HEK293T (cell line): ENCODE measurements around the gene TIMM50.

Experiments used
- BHLHE40 ChIP-seq: fragments of 450-650 bp; IDR thresholded peaks from 2 replicates; pipeline ENCODE4 v1.6.1; 2016; ENCODE audit warnings: mild to moderate bottlenecking, moderate library complexity, borderline replicate concordance
- FOXA1 ChIP-seq: fragments of 450-650 bp; IDR thresholded peaks from 2 replicates; pipeline ENCODE4 v1.6.1; 2016; ENCODE audit warnings: mild to moderate bottlenecking
- FOXK2 ChIP-seq: fragments of 450-650 bp; IDR thresholded peaks from 2 replicates; pipeline ENCODE4 v1.6.1; 2016; ENCODE audit warnings: mild to moderate bottlenecking
- FOXM1 ChIP-seq: fragments of 450-650 bp; IDR thresholded peaks from 2 replicates; pipeline ENCODE4 v1.6.1; 2017; ENCODE audit warnings: mild to moderate bottlenecking, borderline replicate concordance
- HDGF ChIP-seq: fragments of 450-650 bp; IDR thresholded peaks from 2 replicates; pipeline ENCODE4 v1.6.1; 2017; ENCODE audit warnings: antibody characterized with exemption, borderline replicate concordance
- LEF1 ChIP-seq: fragments of 450-650 bp; IDR thresholded peaks from 2 replicates; pipeline ENCODE4 v1.6.1; 2017; ENCODE audit warnings: mild to moderate bottlenecking, borderline replicate concordance
- NFRKB ChIP-seq: fragments of 450-650 bp; IDR thresholded peaks from 2 replicates; pipeline ENCODE4 v1.6.1; 2016; ENCODE audit warnings: mild to moderate bottlenecking, moderate library complexity
- PKNOX1 ChIP-seq: fragments of 450-650 bp; IDR thresholded peaks from 2 replicates; pipeline ENCODE4 v1.6.1; 2016
- SP1 ChIP-seq: fragments of 450-650 bp; IDR thresholded peaks from 2 replicates; pipeline ENCODE4 v1.6.1; 2017
- SUZ12 ChIP-seq: fragments of 450-650 bp; IDR thresholded peaks from 2 replicates; pipeline ENCODE4 v1.6.1; 2016; ENCODE audit warnings: mild to moderate bottlenecking
- TARDBP ChIP-seq: fragments of 450-650 bp; IDR thresholded peaks from 2 replicates; pipeline ENCODE4 v1.6.1; 2016
- ZNF384 ChIP-seq: fragments of 450-650 bp; IDR thresholded peaks from 2 replicates; pipeline ENCODE4 v1.6.1; 2016

- no peak for TF ChIP-seq ZNF384
- TF ChIP-seq BHLHE40: no peak
- no peak for TF ChIP-seq HDGF
- TF ChIP-seq FOXA1: no peak
- no peak for TF ChIP-seq FOXK2
- no peak for TF ChIP-seq SUZ12
- TF ChIP-seq FOXM1: no peak
- no peak for TF ChIP-seq PKNOX1
- TF ChIP-seq LEF1: no peak
- TF ChIP-seq SP1: no peak
- no peak for TF ChIP-seq TARDBP
- no peak for TF ChIP-seq NFRKB
These were observed 549 bp downstream of the TIMM50 start for GRCh38 chr19:39481229-39481545.
